Measurements from ENCODE around the gene LOC128125822.

The LOC128125822 gene

DNA sequence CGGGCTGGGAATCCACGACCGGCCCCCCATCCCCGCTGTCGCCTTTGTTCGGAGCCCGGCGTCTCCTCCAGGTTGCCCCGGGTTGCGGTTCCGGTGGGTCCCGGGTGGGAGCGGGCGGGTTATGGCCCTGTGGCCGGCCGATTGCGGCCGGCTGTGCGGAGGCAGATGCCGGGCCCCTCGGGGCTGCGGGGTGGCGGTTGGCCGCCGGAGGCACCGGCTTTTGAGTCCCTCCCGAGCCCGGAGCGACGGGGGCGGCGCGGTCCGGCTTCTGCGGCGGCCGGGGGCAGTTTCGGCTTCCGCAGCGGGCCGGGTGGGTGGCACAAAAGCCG, 431 bp downstream of the LOC128125822 start:
- H3K79me2 ChIP-seq (ENCODE audit: control insufficient read depth, insufficient read depth, low read length): peaks cover 50% of the 10 kb centered on the region
- no peaks in the 10 kb centered on the region for H3K9me3 ChIP-seq (replicated peaks; ENCODE audit: control insufficient read depth, insufficient read depth, low read length)
- BruUV-seq (replicated peaks): no TSS peak
- ChIA-PET RAD21 (ENCODE audit: unreplicated experiment) (interaction anchor here (1.0 to 2.6 kb wide), 10 partner anchors 19 to 223 kb away, joined by 3 to 69 read pairs (median 4); partner anchors contain the start of gene PHF3), SMC1A (ENCODE audit: uncharacterized antibody, unreplicated experiment) (interaction anchor here (1.5 kb wide), 1 partner anchor 189 kb away, joined by 3 read pairs; no protein-coding TSS in a partner anchor), POLR2A (interaction anchor here (0.6 to 1.3 kb wide), 5 partner anchors 12 to 63 kb away, joined by 3 to 5 read pairs (median 3); partner anchors contain the start of gene PHF3), CTCF (interaction anchor here (1.0 to 2.5 kb wide), 7 partner anchors 36 to 220 kb away, joined by 3 to 52 read pairs (median 6); no protein-coding TSS in a partner anchor)
- H3K9ac ChIP-seq (ENCODE audit: control insufficient read depth, insufficient read depth, low read length): peak overlapping the region; percentile 82
- intact Hi-C loops (cut with micrococcal nuclease; ENCODE audit: unreplicated experiment) (loop anchor here (1.0 to 5.0 kb wide), 2 partner anchors 67 to 265 kb away; no protein-coding TSS in a partner anchor), in situ Hi-C loops (cut with MboI) (loop anchor here (5.0 kb wide), 1 partner anchor 220 kb away; no protein-coding TSS in a partner anchor)
- FAIRE-seq (no peak), DNase-seq (ENCODE audit: low read depth, low spot score) (no peak), ATAC-seq (peak; percentile 7)
- no peak overlapping the region for H3K4me2 ChIP-seq (ENCODE audit: control insufficient read depth, insufficient read depth)
- no peaks in the 10 kb centered on the region for H4K20me1 ChIP-seq (ENCODE audit: control insufficient read depth, insufficient read depth)
- WGBS (ENCODE audit: insufficient coverage, insufficient replicate concordance, low lambda C conversion rate, missing lambda C conversion rate): under 1% methylated on average over 33 of the region's 42 CpGs
- TF ChIP-seq PAX5 (IDR thresholded peaks at IDR 0.05; ENCODE audit: borderline replicate concordance, low read depth, low read length) (no peak), POLR2A (IDR thresholded peaks at IDR 0.05; ENCODE audit: low read depth, low read length) (peak; percentile 42; the same call in 1 of the 2 replicates), TBL1XR1 (IDR thresholded peaks at IDR 0.05; ENCODE audit: low read depth, low read length) (0 out of 2 replicates have a peak, but pooled peaks have one; percentile 12), YY1 (IDR thresholded peaks at IDR 0.05; ENCODE audit: low read depth, low read length) (peak; percentile 9; the same call in 1 of the 2 replicates)
- peaks cover 0 to 3% of the 10 kb centered on the region in 2 experiments; a peak in 1 of 4 replicates for H3K36me3 ChIP-seq (ENCODE audit: control insufficient read depth in 2 of 2, insufficient read depth in 2 of 2, low read length in 1 of 2)
- peak overlapping the region; percentile 80 for H3K4me3 ChIP-seq
- H2AFZ ChIP-seq (ENCODE audit: control insufficient read depth, low read depth, low read length): peak overlapping the region; percentile 30; the same call in 1 of the 2 replicates
- H3K4me1 ChIP-seq (ENCODE audit: control insufficient read depth, insufficient read depth, low read length): no peaks in the 10 kb centered on the region; the same call in 1 of the 2 replicates
- peak overlapping the region; percentile 98 for H3K27ac ChIP-seq (ENCODE audit: control insufficient read depth, insufficient read depth)
- H3K27me3 ChIP-seq (replicated peaks in 1 of 2; ENCODE audit: control insufficient read depth in 2 of 2, insufficient read depth in 2 of 2, low read length in 1 of 2): no peaks in the 10 kb centered on the region

DNA sequence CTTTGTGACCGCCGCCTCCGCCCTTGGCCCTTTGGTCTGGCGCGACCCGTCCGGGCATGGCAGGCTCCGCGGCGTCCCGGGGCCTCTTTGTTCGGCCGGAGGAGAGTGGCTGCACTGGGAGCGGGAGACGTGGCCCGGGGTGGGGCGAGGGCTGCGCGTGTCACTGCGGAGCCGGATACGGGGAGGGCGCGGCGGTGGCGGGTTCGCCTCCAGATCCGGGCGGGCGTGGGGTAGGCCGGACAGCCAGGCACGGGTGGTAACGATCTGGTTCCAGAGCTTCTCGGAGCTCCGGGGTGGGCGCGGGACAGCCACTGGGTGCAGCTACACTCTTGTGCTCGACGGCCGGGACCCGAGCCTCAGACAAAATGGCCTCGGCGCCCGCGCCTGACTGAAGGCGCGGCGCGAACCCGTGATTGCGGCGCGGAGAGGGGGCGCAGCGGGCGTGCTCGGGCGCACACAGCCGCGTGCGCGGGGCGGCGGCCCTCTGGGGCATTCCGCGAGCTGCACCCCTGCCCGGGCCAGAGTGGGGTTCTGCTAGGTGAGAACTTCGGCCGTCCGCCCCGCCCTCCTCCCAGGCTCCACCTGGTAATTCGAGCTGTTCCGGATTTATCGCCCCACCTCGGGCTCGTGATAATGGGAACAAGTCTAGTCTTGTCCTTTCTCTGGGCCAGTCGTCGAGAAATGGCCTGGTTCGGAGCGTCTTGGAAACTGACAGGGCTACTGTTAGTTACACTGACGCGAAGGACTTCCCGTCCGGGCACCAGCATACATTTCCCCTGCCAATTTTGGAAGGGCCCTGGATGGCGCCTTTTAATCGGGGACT, 1.0 kb downstream of the LOC128125822 start:
- H3K27ac ChIP-seq (ENCODE audit: control insufficient read depth, insufficient read depth): peak overlapping the region; percentile 98
- peaks cover 53% of the 10 kb centered on the region for H3K79me2 ChIP-seq (ENCODE audit: control insufficient read depth, insufficient read depth, low read length)
- H3K9ac ChIP-seq (ENCODE audit: control insufficient read depth, insufficient read depth, low read length): peak overlapping the region; percentile 82
- H3K36me3 ChIP-seq (ENCODE audit: control insufficient read depth in 2 of 2, insufficient read depth in 2 of 2, low read length in 1 of 2): peaks cover 0 to 3% of the 10 kb centered on the region in 2 experiments; a peak in 1 of 4 replicates
- peak overlapping the region; percentile 80 for H3K4me3 ChIP-seq
- FAIRE-seq: no peak
- peak overlapping the region; percentile 12 for H3K4me2 ChIP-seq (ENCODE audit: control insufficient read depth, insufficient read depth)
- SMC1A ChIA-PET (ENCODE audit: uncharacterized antibody, unreplicated experiment): interaction anchor here (0.9 to 2.3 kb wide), 22 partner anchors 8 to 222 kb away, joined by 3 to 55 read pairs (median 6); no protein-coding TSS in a partner anchor
- intact Hi-C loops (cut with micrococcal nuclease; ENCODE audit: unreplicated experiment): loop anchor here (1.0 to 5.0 kb wide), 2 partner anchors 68 to 266 kb away; no protein-coding TSS in a partner anchor
- in situ Hi-C loops (cut with MboI): loop anchor here (5.0 kb wide), 1 partner anchor 221 kb away; no protein-coding TSS in a partner anchor
- peak overlapping the region; percentile 29 for H2AFZ ChIP-seq (ENCODE audit: control insufficient read depth, low read depth, low read length)
- H3K4me1 ChIP-seq (ENCODE audit: control insufficient read depth, insufficient read depth, low read length): no peaks in the 10 kb centered on the region; the same call in 1 of the 2 replicates
- ATAC-seq: peak; percentile 66
- RAD21 ChIA-PET (ENCODE audit: unreplicated experiment): interaction anchor here (0.8 to 2.6 kb wide), 24 partner anchors 8 to 224 kb away, joined by 3 to 69 read pairs (median 6); partner anchors contain the start of gene PHF3
- WGBS (ENCODE audit: insufficient coverage, insufficient replicate concordance, low lambda C conversion rate, missing lambda C conversion rate): 1% methylated on average over 74 of the region's 86 CpGs
- H4K20me1 ChIP-seq (ENCODE audit: control insufficient read depth, insufficient read depth): no peaks in the 10 kb centered on the region
- DNase-seq (ENCODE audit: low read depth, low spot score): peak; percentile 55
- CTCF ChIA-PET: interaction anchor here (0.9 to 2.5 kb wide), 24 partner anchors 11 to 267 kb away, joined by 3 to 52 read pairs (median 4); partner anchors contain the start of gene PHF3
- BruUV-seq (replicated peaks): no TSS peak
- H3K27me3 ChIP-seq (replicated peaks in 1 of 2; ENCODE audit: control insufficient read depth in 2 of 2, insufficient read depth in 2 of 2, low read length in 1 of 2): no peaks in the 10 kb centered on the region
- H3K9me3 ChIP-seq (replicated peaks; ENCODE audit: control insufficient read depth, insufficient read depth, low read length): no peaks in the 10 kb centered on the region
- POLR2A ChIA-PET: interaction anchor here (0.6 to 2.1 kb wide), 13 partner anchors 12 to 221 kb away, joined by 3 to 13 read pairs (median 3); partner anchors contain the start of gene PHF3
- no peak for TF ChIP-seq NFYA (IDR thresholded peaks at IDR 0.05; ENCODE audit: borderline replicate concordance, low read depth, low read length)
- 0 out of 2 replicates have a peak, but pooled peaks have one; percentile 19 for TF ChIP-seq TCF3 (IDR thresholded peaks at IDR 0.05; ENCODE audit: borderline replicate concordance, insufficient read depth, low read depth, low read length)
- TF ChIP-seq KAT2A (conservative IDR thresholded peaks at IDR 0.05; ENCODE audit: control insufficient read depth, low read depth, low read length): no peak
- TF ChIP-seq CBX3 (IDR thresholded peaks at IDR 0.05; ENCODE audit: borderline replicate concordance, low read depth): no peak
- TF ChIP-seq RAD51 (IDR thresholded peaks at IDR 0.05): no peak
- no peak for TF ChIP-seq NFXL1 (IDR thresholded peaks at IDR 0.05; ENCODE audit: borderline replicate concordance)
- TF ChIP-seq, protein P1, sequence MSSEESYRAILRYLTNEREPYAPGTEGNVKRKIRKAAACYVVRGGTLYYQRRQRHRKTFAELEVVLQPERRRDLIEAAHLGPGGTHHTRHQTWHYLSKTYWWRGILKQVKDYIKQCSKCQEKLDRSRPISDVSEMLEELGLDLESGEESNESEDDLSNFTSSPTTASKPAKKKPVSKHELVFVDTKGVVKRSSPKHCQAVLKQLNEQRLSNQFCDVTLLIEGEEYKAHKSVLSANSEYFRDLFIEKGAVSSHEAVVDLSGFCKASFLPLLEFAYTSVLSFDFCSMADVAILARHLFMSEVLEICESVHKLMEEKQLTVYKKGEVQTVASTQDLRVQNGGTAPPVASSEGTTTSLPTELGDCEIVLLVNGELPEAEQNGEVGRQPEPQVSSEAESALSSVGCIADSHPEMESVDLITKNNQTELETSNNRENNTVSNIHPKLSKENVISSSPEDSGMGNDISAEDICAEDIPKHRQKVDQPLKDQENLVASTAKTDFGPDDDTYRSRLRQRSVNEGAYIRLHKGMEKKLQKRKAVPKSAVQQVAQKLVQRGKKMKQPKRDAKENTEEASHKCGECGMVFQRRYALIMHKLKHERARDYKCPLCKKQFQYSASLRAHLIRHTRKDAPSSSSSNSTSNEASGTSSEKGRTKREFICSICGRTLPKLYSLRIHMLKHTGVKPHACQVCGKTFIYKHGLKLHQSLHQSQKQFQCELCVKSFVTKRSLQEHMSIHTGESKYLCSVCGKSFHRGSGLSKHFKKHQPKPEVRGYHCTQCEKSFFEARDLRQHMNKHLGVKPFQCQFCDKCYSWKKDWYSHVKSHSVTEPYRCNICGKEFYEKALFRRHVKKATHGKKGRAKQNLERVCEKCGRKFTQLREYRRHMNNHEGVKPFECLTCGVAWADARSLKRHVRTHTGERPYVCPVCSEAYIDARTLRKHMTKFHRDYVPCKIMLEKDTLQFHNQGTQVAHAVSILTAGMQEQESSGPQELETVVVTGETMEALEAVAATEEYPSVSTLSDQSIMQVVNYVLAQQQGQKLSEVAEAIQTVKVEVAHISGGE (CRISPR knock-in tag; IDR thresholded peaks at IDR 0.05): no peak
- no peak for TF ChIP-seq BMI1 (IDR thresholded peaks at IDR 0.05; ENCODE audit: borderline replicate concordance)

All from GM12878 (cell line).